GM19468 (cell line): ENCODE data around the gene SYNJ2BP.

ENCODE experiments used
- ATAC-seq: cut with Tn5 transposase; IDR thresholded peaks from one replicate; pipeline ENCODE4 v1.9.1; 2021; ENCODE audit warnings: mild to moderate bottlenecking, moderate library complexity, moderate number of reproducible peaks; ENCODE audit not compliant: unreplicated experiment; ENCODE audit errors: extremely low read depth

Gene SYNJ2BP

DNA sequence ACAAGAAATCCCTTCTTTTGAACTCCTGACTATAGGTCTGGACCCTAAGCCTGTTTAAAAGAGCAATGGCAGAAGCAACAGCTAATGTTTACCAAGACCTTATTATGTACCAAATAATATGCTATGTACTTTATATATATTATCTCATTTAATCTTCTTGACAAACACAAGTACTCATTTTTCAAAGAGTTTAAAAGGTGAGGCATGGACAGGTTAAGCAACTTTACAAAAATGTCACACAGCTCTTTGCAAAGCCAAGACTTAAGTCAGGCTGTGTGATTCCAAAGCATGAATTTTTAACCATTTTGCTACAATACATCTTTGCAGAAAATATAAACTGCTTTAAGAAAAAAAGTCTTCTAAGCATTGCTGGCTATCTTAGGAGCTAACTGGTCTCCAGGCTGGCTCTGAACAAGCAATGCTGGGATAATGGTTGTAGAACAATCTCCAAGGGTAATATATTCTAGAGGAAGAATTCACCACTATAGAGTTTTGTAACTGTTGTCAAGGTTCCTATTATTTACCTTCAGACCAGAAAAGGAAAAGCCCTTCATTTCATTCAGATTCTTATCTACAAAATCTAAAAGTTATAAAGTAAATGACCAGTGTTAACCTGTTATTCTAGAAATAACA, 22.1 kb downstream of the SYNJ2BP start:
- no peak for ATAC-seq

DNA sequence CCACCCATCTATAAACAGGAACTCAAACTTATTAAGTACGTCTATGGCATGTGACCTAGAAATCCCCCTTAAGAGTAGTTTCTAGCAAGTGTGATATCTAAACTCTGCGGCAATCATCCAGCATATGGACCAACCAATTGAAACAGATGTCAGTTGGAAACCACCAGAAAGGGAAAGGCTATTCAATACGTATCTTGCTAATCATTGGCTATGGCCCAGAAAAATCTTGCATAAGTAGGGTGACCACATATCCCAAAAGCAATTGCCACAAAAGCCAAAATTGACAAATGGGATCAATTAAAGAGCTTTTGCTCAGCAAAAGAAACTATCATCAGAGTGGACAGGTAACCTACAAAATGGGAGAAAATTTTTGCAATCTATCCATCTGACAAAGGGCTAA, 24.2 kb downstream of the SYNJ2BP start:
- no peak for ATAC-seq

DNA sequence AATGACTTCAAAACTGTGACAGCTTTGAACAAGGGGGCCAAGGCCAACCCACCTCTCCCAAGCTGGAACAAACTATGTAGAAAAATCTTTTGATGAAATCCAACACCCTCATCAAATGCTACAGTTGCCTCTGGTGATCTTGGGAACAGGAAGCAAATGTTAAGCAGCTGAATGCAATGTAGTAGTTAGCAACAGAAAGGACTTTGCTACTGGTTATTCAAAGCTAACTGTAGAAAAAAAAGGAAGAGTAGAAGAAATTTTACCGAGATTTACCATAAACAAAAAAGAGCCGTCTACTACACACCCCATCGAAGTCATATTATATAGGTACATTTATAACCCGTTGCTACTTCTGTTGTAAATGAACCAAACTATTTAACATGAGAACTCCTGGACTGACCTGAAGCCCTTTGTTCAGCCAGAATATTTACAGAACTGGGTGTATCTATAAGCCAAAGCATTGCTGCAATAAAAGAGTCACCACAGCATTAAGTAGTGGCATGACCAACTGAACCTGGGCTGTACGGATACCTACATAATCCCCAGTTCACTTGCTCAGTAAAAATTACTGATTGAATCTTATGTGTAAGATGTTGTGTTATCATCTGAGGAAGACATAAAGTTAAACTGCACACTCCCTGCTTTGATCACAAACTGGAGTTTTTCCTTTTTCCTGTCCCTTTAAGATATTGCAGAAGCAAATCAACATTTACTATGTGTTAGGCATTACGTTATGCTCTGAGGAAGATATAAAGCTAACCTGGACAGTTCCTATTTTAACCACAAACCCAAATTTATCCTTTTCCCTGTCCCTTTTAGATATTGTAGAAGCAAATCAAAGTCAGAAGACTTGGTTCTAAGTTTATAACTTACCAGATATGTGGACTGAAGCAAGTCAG, 25.1 kb downstream of the SYNJ2BP start:
- ATAC-seq: no peak

DNA sequence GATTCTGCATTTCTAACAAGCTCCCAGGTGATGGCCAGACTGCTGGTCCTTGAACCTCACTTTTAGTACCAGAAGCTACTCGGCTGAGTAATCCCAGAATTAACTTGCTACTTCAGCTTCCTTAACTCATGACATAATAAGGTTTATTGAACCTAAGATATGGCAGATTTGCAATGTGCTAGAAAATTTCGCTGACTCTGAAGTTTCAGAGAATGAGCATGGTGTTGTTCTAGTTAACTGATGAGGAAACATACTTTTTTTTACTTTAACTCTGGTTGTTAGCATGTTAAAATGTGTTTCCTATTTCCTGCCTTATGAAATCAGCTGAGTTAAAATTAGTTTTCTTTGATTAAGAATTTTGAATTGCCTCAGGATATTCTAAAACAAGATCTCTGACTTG, 34.4 kb downstream of the SYNJ2BP start:
- no peak for ATAC-seq

DNA sequence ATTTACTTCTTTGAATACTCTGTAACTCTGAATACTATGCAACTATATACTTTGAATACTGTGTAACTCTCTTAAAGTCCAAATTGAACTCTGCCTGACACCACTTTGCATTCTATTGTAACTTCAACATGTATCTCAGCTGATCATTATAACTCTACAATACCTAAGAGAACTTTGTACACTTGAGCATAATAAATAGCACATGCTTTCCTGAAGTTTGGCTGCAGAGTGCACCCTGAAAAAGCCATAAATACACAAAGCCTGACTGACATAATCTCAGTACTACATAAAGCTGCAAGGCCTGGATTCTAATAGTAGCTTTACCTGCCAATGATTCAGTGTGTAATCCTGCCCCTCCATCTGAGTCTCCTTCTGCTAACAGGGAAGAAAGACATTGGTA, 36.1 kb downstream of the SYNJ2BP start:
- no peak for ATAC-seq

DNA sequence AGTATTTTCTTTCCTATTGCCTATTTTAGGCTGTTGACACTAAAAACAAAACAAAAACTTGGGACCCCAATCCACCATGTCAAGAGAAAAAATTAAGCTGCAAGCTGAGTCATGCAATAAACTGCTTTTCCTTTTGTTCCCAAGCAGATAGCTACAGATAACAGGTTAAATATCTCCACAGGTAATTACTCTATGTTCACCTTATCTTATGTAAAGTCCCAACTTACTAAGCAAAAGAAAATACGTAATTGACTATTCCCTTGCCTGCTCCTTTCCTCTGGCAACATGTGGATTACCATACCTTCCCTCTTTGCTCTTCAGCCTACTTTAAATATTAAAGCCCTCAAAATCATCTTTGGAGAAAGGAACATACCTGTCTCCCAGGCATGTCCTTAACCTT, 38.2 kb downstream of the SYNJ2BP start:
- ATAC-seq: no peak
